UCSD-AML1 (cell line): ENCODE results near the gene ANKRD44.
"Not testable (repeated sequence)": the region's sequence is repeated elsewhere in the genome, so short reads cannot be mapped to it uniquely, and the experiment has no call there.

Experiments used
- DNase-seq: peaks from one replicate; lab custom pipeline; 2025; ENCODE audit not compliant: unreplicated experiment; lab: John Stamatoyannopoulos, UW

The ANKRD44 gene

DNA sequence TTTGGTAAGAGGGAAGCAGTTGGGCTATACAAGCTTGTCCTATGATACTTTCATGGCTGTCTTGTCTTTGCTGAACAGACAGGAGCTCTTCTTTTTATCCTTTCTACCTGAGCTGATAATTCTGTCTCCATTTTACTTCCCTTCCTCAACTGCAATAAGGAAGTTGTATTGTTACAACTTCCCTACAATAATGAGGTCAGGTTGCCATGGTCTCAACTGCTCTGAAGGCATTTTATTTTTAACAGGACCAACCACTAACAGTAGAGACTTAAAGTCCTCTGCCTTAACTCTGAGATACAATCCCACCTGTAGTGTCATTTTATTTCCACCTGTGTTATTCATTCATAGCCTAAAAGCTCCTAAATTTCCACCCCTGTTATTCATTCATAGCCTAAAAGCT is 265.5 kb downstream of the ANKRD44 start:
- DNase-seq: no peak

GRCh38 chr2:197042739-197043196 is 267.8 kb downstream of the ANKRD44 start:
- no peak for DNase-seq

GRCh38 chr2:197037863-197038398 is 272.6 kb downstream of the ANKRD44 start:
- DNase-seq: no peak

DNA sequence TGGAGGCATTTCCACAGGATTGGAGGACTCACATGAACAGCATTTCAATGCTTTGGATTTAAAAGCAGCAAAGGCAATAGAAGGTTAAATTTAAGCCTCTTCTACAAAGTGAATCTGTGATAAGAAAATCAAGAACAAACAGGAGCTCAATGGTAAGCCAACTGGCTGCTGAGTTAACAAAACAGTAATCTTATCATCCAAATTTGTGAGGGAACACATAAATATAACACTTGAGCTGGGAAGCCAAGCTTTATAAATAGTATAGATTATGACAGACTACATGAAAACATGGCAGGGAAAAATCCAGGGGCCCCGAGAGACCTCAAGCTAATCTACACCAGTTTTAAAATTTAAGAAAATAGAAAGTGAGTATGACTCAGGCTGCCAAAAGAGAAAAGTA is 275.6 kb downstream of the ANKRD44 start:
- no peak for DNase-seq

DNA sequence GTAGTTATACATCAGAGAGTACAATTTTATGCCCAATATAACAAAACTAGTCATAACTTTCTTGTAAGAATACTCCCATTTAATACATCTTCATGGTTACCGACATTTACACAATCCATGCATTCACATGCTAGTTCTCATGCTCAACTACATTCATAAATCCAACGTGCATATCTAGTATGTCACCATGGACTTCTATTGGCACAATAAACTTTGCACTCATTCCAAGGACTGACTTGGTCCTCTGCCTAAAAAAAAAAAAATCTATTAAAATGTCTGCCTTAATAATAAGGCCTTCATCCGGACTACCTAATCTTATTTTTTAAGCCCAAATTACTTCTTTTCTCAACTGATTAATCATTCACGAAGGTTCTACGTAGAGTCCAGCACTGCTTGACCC is 276.3 kb downstream of the ANKRD44 start:
- DNase-seq: no peak

DNA sequence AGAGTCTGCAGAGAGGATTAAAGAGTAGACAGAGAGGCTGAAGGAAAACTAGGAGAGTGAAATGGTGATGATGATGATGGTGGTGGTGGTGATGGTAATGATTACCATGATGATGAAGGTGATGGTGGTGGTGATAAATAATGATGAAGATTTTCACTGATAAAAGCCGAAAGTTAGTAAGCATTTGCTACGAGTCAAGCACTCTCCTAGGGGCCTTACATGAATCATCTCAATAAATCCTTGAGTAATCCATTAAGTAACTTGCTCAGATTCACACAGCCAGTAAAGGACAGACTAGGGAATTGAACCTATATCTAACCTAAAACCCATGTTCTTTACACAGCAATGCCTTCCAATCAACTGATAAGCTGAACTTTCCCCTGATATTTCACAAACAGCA is 277.4 kb downstream of the ANKRD44 start:
- DNase-seq: no peak

DNA sequence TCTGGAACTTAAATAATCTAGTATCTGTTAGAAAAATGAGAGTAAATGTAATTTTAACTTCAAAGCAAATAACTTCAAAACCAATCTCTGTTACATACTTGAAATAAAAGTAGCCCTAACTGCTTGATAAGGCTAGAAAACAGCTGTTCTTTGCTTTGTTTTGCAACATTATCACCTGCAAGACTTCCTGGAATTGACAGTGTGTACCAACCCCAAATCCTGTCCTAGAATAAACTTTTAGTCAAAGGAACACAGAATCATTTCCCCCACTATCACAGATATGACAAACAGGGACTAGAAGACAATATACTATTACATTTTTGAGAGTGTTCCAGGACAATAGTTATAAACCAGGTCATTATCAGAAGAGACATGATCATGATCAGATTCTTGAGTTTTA is 278.8 kb downstream of the ANKRD44 start:
- no peak for DNase-seq

DNA sequence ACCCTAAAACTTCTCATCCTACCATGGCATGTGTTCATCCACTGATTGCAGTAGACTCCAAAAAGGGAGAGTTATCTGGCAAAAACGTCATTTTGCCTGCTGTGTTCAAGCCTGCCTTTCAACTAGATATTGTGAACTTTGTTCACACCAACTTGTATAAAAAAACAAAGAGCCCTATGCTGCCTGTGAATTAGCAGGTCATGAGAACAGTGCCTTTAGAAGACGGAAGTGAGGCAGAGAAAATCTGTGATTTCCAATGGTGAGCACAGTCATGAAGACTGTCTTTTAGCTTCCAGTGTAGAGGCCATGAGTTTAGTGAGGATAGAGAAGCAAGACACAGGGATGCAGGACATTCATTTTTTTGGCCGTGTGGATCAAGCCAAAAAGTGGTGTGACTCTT is 280.5 kb downstream of the ANKRD44 start:
- DNase-seq: no peak

DNA sequence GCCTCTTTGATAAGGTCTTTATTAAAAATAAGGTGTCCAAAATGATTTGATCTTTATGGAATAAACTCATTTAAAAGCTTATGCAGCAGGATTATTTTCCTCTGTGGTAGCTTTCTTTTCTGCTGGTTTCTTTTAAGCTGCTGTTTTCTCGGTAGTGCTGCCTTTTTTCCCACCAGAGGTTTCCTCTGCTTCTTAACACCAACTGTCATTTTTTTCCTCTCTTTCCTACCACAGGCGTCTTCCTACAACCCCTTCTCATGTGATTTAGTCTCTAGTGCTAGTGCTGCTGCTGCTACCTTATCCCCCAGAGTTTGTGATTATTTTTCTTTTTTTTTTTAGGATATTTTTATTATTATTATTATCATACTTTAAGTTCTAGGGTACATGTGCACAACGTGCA is 281.9 kb downstream of the ANKRD44 start:
- no peak for DNase-seq

- DNase-seq: no peak
These were observed 282.4 kb downstream of the ANKRD44 start for GRCh38 chr2:197028230-197028629.

GRCh38 chr2:197024206-197024605 is 286.4 kb downstream of the ANKRD44 start:
- no peak for DNase-seq

DNA sequence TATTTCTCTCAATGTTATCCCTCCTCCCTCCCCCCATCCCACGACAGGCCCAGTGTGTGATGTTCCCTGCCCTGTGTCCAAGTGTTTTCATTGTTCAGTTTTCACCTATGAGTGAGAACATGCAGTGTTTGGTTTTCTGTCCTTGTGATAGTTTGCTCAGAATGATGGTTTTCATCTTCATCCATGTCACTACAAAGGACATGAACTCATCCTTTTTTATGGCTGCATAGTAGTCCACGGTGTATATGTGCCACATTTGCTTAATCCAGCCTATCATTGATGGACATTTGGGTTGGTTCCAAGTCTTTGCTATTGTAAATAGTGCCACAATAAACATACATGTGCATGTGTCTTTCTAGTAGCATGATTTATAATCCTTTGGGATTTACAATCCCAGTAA is 289.7 kb downstream of the ANKRD44 start:
- DNase-seq: not testable (repeated sequence)

GRCh38 chr2:197013098-197013497 is 297.5 kb downstream of the ANKRD44 start:
- no peak for DNase-seq

GRCh38 chr2:197011801-197012641 is 298.6 kb downstream of the ANKRD44 start:
- no peak for DNase-seq

DNA sequence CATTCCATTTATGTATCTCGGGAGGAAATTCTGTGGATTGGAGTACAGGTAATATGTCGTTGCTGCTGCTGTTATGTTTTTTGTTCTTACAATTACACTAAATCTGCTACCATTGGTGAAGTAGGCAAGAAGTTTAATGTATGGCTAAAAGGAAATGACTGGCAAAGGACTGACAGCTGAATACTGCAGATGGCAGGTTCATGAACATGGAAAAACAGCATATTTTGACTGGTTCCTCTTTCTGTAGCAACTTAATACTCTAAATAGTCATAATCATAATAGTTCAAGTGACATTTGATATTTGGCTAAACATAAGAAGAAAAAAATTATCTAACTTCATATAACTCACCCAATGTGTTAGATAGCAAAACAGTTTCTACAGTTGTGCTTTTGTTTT is 299.6 kb downstream of the ANKRD44 start:
- no peak for DNase-seq

DNA sequence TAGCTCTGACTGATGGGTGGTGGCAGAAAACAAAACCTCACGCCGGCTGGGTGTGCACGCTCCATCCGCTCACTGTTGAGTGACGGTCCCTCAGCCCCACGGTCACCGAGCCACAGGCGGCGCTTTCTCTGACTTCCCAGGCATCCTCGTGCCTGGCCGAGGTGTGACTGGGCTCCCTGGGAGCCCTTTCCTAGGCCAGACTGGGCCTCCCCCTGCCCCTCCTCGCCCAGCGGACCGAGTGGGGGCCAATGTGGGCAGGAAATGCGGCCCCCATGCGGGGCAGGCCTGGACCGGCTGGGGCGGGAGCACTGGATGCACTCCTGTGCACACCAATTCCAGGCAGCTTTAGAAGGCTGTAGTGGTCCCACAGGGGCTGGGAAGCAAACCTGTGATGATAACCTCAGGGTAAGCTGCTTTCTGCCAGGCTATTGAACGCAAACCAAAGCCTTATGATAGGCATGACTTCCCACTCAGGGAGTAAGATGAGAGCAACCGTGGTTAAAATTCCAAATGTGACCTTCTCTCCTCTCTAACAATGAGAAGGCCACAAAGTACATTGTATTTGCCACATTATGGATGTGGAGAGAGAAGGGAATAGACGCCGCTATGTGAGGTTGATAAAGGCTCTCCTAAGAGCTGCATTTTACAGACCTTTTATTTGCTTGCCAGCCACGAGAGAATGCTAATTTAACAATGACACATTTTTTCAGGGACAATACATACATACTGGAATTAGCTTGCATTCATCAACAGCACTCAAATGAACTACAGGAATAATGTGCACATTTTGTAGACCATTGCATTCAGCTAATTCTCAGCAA is 300.2 kb downstream of the ANKRD44 start:
- no peak for DNase-seq

DNA sequence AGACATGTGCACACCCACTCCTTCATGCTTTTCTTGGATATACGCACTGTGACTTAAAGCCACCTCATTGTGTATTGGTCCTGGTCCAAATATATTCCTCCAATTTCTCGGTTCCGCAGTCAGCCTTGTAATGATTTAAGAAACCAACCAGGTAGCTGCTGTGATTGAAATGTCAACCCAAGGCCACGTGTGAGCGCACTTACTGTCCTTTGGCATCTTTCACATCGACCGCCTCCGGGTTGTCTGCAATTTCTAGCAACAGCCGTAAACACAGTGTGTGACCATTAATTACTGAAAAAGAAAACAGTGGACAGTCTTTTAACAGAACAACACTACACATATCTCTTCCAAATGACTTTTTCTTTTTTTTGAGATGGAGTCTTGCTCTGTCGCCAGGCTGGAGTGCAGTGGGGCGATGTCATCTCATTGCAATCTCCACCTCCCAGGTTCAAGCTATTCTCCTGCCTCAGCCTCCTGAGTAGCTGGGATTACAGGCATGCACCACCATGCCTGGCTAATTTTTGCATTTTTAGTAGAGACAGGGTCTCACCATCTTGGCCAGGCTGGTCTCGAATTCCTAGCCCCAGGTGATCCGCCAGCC is 301.7 kb downstream of the ANKRD44 start:
- DNase-seq: not testable (repeated sequence)

GRCh38 chr2:197007716-197008628 is 302.6 kb downstream of the ANKRD44 start:
- DNase-seq: no peak

DNA sequence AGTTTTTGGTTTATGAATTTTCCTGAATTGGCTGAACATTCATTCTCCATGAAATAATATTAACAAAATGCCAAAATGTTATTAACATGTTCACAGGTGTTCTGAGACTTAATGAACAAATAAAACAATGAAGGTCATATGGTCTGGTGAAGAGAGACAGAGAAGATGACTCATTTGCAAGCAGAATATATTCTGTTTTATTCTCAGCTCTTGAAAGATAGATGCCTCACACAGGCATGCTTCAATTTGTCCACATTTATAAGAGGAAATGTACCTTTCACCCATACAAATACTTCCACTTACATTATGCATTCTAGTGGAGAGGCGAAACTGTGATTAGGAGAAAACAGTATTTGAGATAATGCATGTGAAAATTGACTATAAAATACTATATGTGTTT is 308.7 kb downstream of the ANKRD44 start:
- DNase-seq: no peak

GRCh38 chr2:196995757-196996314 is 314.7 kb downstream of the ANKRD44 start:
- no peak for DNase-seq
